K562 (cell line): ENCODE results near the gene LAMTOR5. TPM values are rescaled to one million over a fixed set of nuclear protein-coding genes. Genes with fewer than 3 reads are reported as not detected.

Source experiments
- ATAC-seq: fragments of 200-7000 bp; cut with Tn5 transposase; 3 replicates; pipeline ENCODE4 v1.9.1; 2020; ENCODE audit warnings: moderate library complexity
- BruUV-seq: library from RNA; stranded (reverse); fragments of 400-500 nt; replicated peaks from 2 replicates; lab custom pipeline; 2021; lab: Mats Ljungman, UMichigan
- CTCF ChIA-PET: fragments of 300-600 bp; formaldehyde crosslinking; extraction: SDS; loops from one replicate; lab custom pipeline; 2021; ENCODE audit warnings: low intra/inter-chr PET ratio; lab: Yijun Ruan, JAX
- POLR2A ChIA-PET: fragments of 300-600, 350-650 bp; sonication (Branson Sonifier 250); formaldehyde crosslinking; extraction: SDS; loops from one replicate; lab custom pipeline; 2021; ENCODE audit warnings: antibody characterized with exemption, inconsistent platforms; lab: Yijun Ruan, JAX
- DNase-seq, 4 experiments: peaks; one replicate each; pipeline versions ENCODE4 v3.0.0 to v3.0.0-alpha.2; 2011 to 2018; ENCODE audit warnings: low spot score in 3 of 4, mixed read lengths in 3 of 4; ENCODE audit errors: extremely low read depth in 1 of 4
- FAIRE-seq: peaks from 2 replicates; lab custom pipeline; 2011; peaks lifted over from hg19 to GRCh38; lab: Jason Lieb, UNC
- H2AFZ ChIP-seq: 2 replicates; pipeline ENCODE4 v1.6.0; 2011; ENCODE audit warnings: low read depth, low read length, control low read depth, inconsistent platforms
- H3K27ac ChIP-seq: fragments of 200-600 bp; 3 replicates; pipeline ENCODE4 v1.8.0; 2011; ENCODE audit warnings: low read depth, mild to moderate bottlenecking, control low read depth, inconsistent platforms, low read length, moderate library complexity, mixed read lengths; ENCODE audit errors: extremely low read depth
- H3K27me3 ChIP-seq, 2 experiments: fragments of 300-600 bp in 1 of 2; 2 replicates in 1 of 2; 3 replicates in 1 of 2; pipeline versions ENCODE4 v1.6.0 to v1.8.0; 2011; ENCODE audit warnings: inconsistent platforms in 2 of 2, low read length in 2 of 2, mild to moderate bottlenecking in 1 of 2, mixed read lengths in 1 of 2, moderate library complexity in 1 of 2; ENCODE audit not compliant: control insufficient read depth in 2 of 2, insufficient read depth in 2 of 2
- H3K36me3 ChIP-seq: fragments of 300-600 bp; 3 replicates; pipeline ENCODE4 v1.8.0; 2011; ENCODE audit warnings: mild to moderate bottlenecking, low read length, inconsistent platforms; ENCODE audit not compliant: control insufficient read depth, insufficient read depth
- H3K4me1 ChIP-seq, 2 experiments: fragments of 200-600 bp in 1 of 2; replicated peaks in 1 of 2; 2 replicates in 1 of 2; 3 replicates in 1 of 2; pipeline versions ENCODE4 v1.5.1 to v1.8.0; 2011; ENCODE audit warnings: inconsistent platforms in 2 of 2, low read length in 2 of 2, mild to moderate bottlenecking in 1 of 2, mixed read lengths in 1 of 2, moderate library complexity in 1 of 2; ENCODE audit not compliant: control insufficient read depth in 2 of 2, insufficient read depth in 2 of 2
- H3K4me2 ChIP-seq: 2 replicates; pipeline ENCODE4 v1.6.1; 2011; ENCODE audit warnings: low read length, control low read depth, inconsistent platforms, mixed read lengths; ENCODE audit not compliant: insufficient read depth
- H3K4me3 ChIP-seq: fragments of 200-600 bp; sonication (generic), shearing (Covaris generic); 2 replicates; pipeline ENCODE4 v1.5.1; 2016; ENCODE audit warnings: control low read depth, inconsistent platforms
- H3K79me2 ChIP-seq: fragments of 200-600 bp; 3 replicates; pipeline ENCODE4 v1.8.0; 2011; ENCODE audit warnings: low read length, inconsistent platforms; ENCODE audit not compliant: control insufficient read depth, insufficient read depth
- H3K9ac ChIP-seq, 2 experiments: 2 replicates each; pipeline versions ENCODE4 v1.6.0 to v1.6.1; 2011; ENCODE audit warnings: low read depth in 2 of 2, low read length in 2 of 2, control low read depth in 1 of 2, inconsistent platforms in 1 of 2, mild to moderate bottlenecking in 1 of 2, mixed read lengths in 1 of 2; ENCODE audit not compliant: insufficient read depth in 1 of 2
- H3K9me1 ChIP-seq: one replicate; pipeline ENCODE4 v1.6.0; 2011; ENCODE audit warnings: inconsistent platforms, mild to moderate bottlenecking, low read length, moderate library complexity; ENCODE audit not compliant: control insufficient read depth, insufficient read depth
- H3K9me3 ChIP-seq: replicated peaks from 2 replicates; pipeline ENCODE4 v1.5.1; 2011; ENCODE audit warnings: low read depth, low read length, inconsistent platforms; ENCODE audit not compliant: control insufficient read depth, insufficient read depth
- H4K20me1 ChIP-seq: replicated peaks from 2 replicates; pipeline ENCODE4 v1.6.1; 2011; ENCODE audit warnings: low read length, inconsistent platforms, mixed read lengths; ENCODE audit not compliant: control insufficient read depth, insufficient read depth
- BRF2 ChIP-seq: IDR thresholded peaks from 3 replicates; pipeline ENCODE4 v1.6.1; 2011; ENCODE audit warnings: borderline replicate concordance, mild to moderate bottlenecking; ENCODE audit not compliant: insufficient read length, insufficient read depth
- CGGBP1 ChIP-seq: fragments of 250-450 bp; sonication (Bioruptor Pico); IDR thresholded peaks from 2 replicates; pipeline ENCODE4 v1.9.0; 2021; ENCODE audit warnings: mild to moderate bottlenecking
- GATA2 ChIP-seq: sonication (generic); formaldehyde crosslinking; IDR thresholded peaks from 2 replicates; pipeline ENCODE4 v1.4.0; 2020; ENCODE audit warnings: mild to moderate bottlenecking, missing genetic modification reagents
- HMG20A ChIP-seq: fragments of 450-650 bp; formaldehyde crosslinking; conservative IDR thresholded peaks from 2 replicates; pipeline ENCODE4 v1.4.0; 2020; ENCODE audit warnings: mild to moderate bottlenecking, mixed read lengths
- HNRNPUL1 ChIP-seq: fragments of 200-400 bp; formaldehyde crosslinking; IDR thresholded peaks from 2 replicates; pipeline ENCODE4 v1.6.1; 2017; ENCODE audit warnings: low read length
- ILF3 ChIP-seq: fragments of 450-650 bp; IDR thresholded peaks from 2 replicates; pipeline ENCODE4 v1.6.1; 2018; ENCODE audit warnings: antibody characterized with exemption, mild to moderate bottlenecking, moderate library complexity, borderline replicate concordance
- NFXL1 ChIP-seq: fragments of 450-650 bp; formaldehyde crosslinking; IDR thresholded peaks from 2 replicates; pipeline ENCODE4 v1.4.0; 2021; ENCODE audit warnings: mild to moderate bottlenecking
- PHF20 ChIP-seq: fragments of 450-650 bp; IDR thresholded peaks from 2 replicates; pipeline ENCODE4 v1.6.1; 2018; ENCODE audit not compliant: partially characterized antibody
- SMAD1 ChIP-seq: fragments of 150-350 bp; IDR thresholded peaks from 2 replicates; pipeline ENCODE4 v1.6.1; 2014; ENCODE audit warnings: low read length, low read depth; ENCODE audit not compliant: partially characterized antibody
- SMARCA5 ChIP-seq: fragments of 450-650 bp; IDR thresholded peaks from 2 replicates; pipeline ENCODE4 v1.6.1; 2016
- ZNF699 ChIP-seq: fragments of 250-450 bp; sonication (Bioruptor Pico); IDR thresholded peaks from 2 replicates; pipeline ENCODE4 v1.8.0; 2021; ENCODE audit warnings: mild to moderate bottlenecking, moderate library complexity; ENCODE audit not compliant: insufficient replicate concordance
- WGBS: fragments of 100-300 bp; shearing (Covaris generic); methylation state at CpG from one replicate; pipeline ENCODE4 v1.1.6; 2016; ENCODE audit warnings: low coverage, mixed read lengths; ENCODE audit not compliant: insufficient coverage; ENCODE audit errors: missing lambda C conversion rate; 5-methylcytosine and 5-hydroxymethylcytosine counted together
- in situ Hi-C: fragments of 300-500 bp; cut with MboI; formaldehyde crosslinking; loops from 4 replicates; pipeline ENCODE4 v1.15.0; 2018; ENCODE audit warnings: inconsistent platforms, mixed read lengths
- intact Hi-C: fragments of 100-400 bp; cut with micrococcal nuclease; formaldehyde crosslinking; loops from 2 replicates; pipeline ENCODE4 v1.14.2; 2022
- polyA plus RNA-seq, 8 experiments: library from polyadenylated mRNA; depleted of rRNA in 4 of 8; stranded (reverse) in 5 of 8; unstranded in 3 of 8; fragments of >200 nt; fragmentation: Nextera tagmentation in 2 of 8; fragmentation: Illumina TruSeq in 1 of 8; extraction: Ambion mirVana in 2 of 8; extraction: Trizol in 1 of 8; gene quantifications; 2 replicates each; pipeline versions ENCODE4 v1.2.1 to v1.2.3, GENCODE V29; 2011 to 2014; ENCODE audit warnings: inconsistent platforms in 1 of 8, missing spikeins in 1 of 8
- total RNA-seq, 7 experiments: library from RNA; depleted of rRNA in 6 of 7; stranded (reverse); fragments of >200 nt in 6 of 7; fragmentation: Illumina TruSeq in 2 of 7; extraction: Trizol in 2 of 7; gene quantifications; 2 replicates each; pipeline versions ENCODE4 v1.2.1 to v1.2.3, GENCODE V29; 2011 to 2021; ENCODE audit warnings: low replicate concordance in 1 of 7
- TF ChIP-seq, protein P1 (sequence below), 3 experiments: fragments of 200-800 bp in 1 of 3; sonication (Bioruptor generic) in 1 of 3; sonication (generic) in 1 of 3; formaldehyde crosslinking in 1 of 3; IDR thresholded peaks; 2 replicates each; pipeline versions ENCODE4 v1.6.1 to v1.8.0; 2016 to 2022; ENCODE audit warnings: mild to moderate bottlenecking in 2 of 3, missing compliant biosample characterization in 2 of 3, missing genetic modification characterization in 2 of 3, missing genetic modification reagents in 1 of 3
- TF ChIP-seq, protein P2 (sequence below): fragments of 250-450 bp; sonication (Bioruptor Pico); IDR thresholded peaks from 2 replicates; pipeline ENCODE4 v1.4.0; 2020; ENCODE audit warnings: mild to moderate bottlenecking, moderate library complexity

Gene LAMTOR5
- total and polyA plus RNA-seq, 9 of the 15 experiments (the other 6 are each of a cell fraction or from before 2014, with no cell fraction given): 118 to 712 (median 241) TPM

GRCh38 chr1:110424699-110425611 is 17.5 kb upstream of the LAMTOR5 start (continued):
- TF ChIP-seq, protein P1, sequence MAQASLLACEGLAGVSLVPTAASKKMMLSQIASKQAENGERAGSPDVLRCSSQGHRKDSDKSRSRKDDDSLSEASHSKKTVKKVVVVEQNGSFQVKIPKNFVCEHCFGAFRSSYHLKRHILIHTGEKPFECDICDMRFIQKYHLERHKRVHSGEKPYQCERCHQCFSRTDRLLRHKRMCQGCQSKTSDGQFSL (CRISPR knock-in tag; IDR thresholded peaks at IDR 0.05): no peak
- TF ChIP-seq, protein P1 (tag; IDR thresholded peaks at IDR 0.05): no peak

GRCh38 chr1:110420874-110421793 is 13.6 kb upstream of the LAMTOR5 start:
- no peaks in the 10 kb centered on the region for H3K36me3 ChIP-seq
- no peak overlapping the region for H2AFZ ChIP-seq
- BruUV-seq: no TSS peak
- in situ Hi-C loops: no loop called here
- H3K27me3 ChIP-seq: peaks cover 4 to 12% of the 10 kb centered on the region in 2 experiments; a peak in 2 of 5 replicates
- H3K4me2 ChIP-seq: no peak overlapping the region
- no peaks in the 10 kb centered on the region for H3K79me2 ChIP-seq
- H3K9ac ChIP-seq: no peak overlapping the region
- peak; percentile 58 for FAIRE-seq
- no peaks in the 10 kb centered on the region; the same call in 1 of the 2 replicates for H3K9me3 ChIP-seq
- no peak overlapping the region for H3K27ac ChIP-seq
- POLR2A ChIA-PET: interaction anchor here (0.9 to 2.2 kb wide), 7 partner anchors 9 to 27 kb away, joined by 3 to 9 read pairs (median 4); no protein-coding TSS in a partner anchor
- WGBS: 6% methylated on average over 2 of the region's 2 CpGs
- peak; percentile 79 for ATAC-seq
- no peak overlapping the region for H3K4me3 ChIP-seq
- H3K9me1 ChIP-seq: no peaks in the 10 kb centered on the region
- H3K4me1 ChIP-seq: peaks cover 0 to 7% of the 10 kb centered on the region in 2 experiments; a peak in 4 of 5 replicates
- peak in 1 of 4 experiments; percentile 55 for DNase-seq
- intact Hi-C loops: no loop called here
- CTCF ChIA-PET: no interaction called here
- no peaks in the 10 kb centered on the region; the same call in 1 of the 2 replicates for H4K20me1 ChIP-seq
- TF ChIP-seq BRF2 (no peak), PHF20 (no peak), HNRNPUL1 (no peak), ILF3 (no peak), GATA2 (CRISPR knock-in tag) (no peak), HMG20A (no peak), SMARCA5 (no peak), NFXL1 (CRISPR knock-in tag) (0 out of 2 replicates have a peak, but pooled peaks have one; percentile 39), SMAD1 (no peak), ZNF699 (CRISPR knock-in tag) (no peak), CGGBP1 (CRISPR knock-in tag) (no peak)
- TF ChIP-seq, protein P2, sequence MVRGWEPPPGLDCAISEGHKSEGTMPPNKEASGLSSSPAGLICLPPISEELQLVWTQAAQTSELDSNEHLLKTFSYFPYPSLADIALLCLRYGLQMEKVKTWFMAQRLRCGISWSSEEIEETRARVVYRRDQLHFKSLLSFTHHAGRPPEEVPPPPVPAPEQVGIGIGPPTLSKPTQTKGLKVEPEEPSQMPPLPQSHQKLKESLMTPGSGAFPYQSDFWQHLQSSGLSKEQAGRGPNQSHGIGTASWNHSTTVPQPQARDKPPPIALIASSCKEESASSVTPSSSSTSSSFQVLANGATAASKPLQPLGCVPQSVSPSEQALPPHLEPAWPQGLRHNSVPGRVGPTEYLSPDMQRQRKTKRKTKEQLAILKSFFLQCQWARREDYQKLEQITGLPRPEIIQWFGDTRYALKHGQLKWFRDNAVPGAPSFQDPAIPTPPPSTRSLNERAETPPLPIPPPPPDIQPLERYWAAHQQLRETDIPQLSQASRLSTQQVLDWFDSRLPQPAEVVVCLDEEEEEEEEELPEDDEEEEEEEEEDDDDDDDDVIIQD: no peak
